Stimulated activated CD8-positive, alpha-beta memory T cell treated with anti-CD3 and anti-CD28 coated beads, Interleukin-4, amount 100 ng/mL, for 4 hours (primary cell): ENCODE results near the gene FBXL15.

Experiments
- DNase-seq, 2 donors: peaks; one replicate each; pipeline ENCODE4 v3.0.0-alpha.2; 2020; ENCODE audit warnings: low read depth in 2 of 2, low spot score in 1 of 2

Gene FBXL15

GRCh38 chr10:102397222-102398171 lies 23.1 kb upstream of the FBXL15 start:
- no peak for DNase-seq

GRCh38 chr10:102398172-102399020 lies 22.2 kb upstream of the FBXL15 start:
- DNase-seq: no peak

DNA sequence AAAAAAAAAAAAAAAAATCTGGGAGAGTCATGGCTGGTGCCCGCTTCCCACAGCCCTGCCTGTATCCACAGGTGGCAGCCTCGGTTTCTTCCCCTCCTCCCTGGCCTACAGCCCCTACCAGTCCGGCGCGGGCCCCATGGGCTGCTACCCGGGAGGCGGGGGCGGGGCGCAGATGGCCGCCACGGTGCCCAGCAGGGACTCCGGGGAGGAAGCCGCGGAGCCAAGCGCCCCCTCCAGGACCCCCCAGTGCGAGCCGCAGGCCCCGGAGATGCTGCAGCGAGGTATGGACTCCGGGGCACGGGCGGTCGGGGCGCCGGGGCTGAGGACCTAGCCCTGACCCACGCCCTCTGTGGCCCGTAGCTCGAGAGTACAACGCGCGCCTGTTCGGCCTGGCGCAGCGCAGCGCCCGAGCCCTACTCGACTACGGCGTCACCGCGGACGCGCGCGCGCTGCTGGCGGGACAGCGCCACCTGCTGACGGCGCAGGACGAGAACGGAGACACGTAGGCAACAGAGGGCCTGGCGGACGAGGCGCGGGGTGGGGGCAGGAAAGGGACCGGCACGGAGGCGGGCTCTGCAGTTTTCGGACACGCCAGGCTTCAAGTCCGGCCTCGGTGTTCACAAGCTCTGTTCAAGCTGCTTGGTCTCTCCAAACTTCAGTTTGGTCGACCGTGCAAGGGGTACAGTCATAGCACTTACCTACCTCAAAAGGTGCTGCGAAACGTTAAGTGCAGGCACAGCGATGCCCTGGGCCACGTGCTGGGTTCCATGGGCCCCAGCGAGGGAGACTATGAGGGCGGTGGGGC lies 21.2 kb upstream of the FBXL15 start:
- peak; percentile 66 for DNase-seq

DNA sequence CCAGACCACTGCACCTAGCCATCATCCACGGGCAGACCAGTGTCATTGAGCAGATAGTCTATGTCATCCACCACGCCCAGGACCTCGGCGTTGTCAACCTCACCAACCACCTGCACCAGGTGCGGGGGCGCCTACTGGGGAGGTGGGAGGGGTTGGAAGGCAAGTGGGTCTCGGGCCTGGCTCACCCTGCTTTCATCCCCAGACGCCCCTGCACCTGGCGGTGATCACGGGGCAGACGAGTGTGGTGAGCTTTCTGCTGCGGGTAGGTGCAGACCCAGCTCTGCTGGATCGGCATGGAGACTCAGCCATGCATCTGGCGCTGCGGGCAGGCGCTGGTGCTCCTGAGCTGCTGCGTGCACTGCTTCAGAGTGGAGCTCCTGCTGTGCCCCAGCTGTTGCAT lies 20.6 kb upstream of the FBXL15 start:
- no peak for DNase-seq

- no peak for DNase-seq
These were observed 19.9 kb upstream of the FBXL15 start for GRCh38 chr10:102400598-102401341.

DNA sequence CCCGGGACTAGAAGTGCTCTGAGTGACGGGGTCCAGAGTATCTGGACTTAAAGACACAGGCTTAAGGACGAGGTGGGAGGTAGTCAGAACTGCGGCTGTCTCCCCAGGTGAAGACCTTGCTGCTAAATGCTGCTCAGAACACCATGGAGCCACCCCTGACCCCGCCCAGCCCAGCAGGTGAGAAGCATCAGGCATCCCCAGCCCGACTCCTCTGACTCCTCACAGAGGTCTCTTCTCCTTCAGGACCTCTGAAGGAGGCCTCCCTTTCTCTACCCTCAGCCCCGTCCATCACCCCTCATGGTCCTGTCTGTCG lies 19.3 kb upstream of the FBXL15 start:
- no peak for DNase-seq

DNA sequence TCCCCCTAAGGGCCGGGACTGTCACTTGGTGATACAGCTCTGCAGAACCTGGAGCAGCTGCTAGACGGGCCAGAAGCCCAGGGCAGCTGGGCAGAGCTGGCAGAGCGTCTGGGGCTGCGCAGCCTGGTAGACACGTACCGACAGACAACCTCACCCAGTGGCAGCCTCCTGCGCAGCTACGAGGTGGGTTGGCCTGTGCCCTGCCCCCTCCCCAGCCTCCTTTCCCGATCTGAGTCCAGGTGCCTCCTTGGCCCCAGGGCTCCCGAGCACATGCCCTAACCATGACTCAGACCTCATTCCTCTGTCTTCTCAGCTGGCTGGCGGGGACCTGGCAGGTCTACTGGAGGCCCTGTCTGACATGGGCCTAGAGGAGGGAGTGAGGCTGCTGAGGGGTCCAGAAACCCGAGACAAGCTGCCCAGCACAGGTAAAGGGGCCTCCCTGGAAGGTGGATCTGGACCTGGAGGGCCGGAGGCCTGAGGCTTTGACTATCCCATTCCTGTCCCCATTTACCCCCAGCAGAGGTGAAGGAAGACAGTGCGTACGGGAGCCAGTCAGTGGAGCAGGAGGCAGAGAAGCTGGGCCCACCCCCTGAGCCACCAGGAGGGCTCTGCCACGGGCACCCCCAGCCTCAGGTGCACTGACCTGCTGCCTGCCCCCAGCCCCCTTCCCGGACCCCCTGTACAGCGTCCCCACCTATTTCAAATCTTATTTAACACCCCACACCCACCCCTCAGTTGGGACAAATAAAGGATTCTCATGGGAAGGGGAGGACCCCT lies 18.7 kb upstream of the FBXL15 start:
- DNase-seq: no peak

- DNase-seq: no peak
These were observed 18.1 kb upstream of the FBXL15 start for GRCh38 chr10:102402512-102402896.

DNA sequence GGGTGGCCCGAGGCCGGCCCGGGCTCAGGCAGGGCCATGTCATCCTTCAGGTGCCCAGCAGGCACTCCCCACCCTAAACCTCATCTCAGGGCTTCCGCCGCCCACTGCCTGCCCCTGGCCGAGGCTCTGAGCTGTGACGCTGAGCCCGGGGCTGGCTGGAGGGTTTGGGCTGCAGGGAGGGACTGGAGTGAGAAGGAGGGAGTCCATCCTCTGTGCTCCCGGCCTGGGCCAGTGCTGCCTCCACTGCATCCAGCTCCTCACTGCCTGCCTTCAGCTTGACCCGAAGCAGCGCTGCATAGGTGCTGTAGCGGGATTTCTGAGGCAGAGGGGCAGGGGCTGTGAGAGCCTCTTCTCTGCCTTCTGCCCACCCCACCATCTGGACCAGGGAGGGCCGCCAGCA lies 17.5 kb upstream of the FBXL15 start:
- DNase-seq: no peak

DNA sequence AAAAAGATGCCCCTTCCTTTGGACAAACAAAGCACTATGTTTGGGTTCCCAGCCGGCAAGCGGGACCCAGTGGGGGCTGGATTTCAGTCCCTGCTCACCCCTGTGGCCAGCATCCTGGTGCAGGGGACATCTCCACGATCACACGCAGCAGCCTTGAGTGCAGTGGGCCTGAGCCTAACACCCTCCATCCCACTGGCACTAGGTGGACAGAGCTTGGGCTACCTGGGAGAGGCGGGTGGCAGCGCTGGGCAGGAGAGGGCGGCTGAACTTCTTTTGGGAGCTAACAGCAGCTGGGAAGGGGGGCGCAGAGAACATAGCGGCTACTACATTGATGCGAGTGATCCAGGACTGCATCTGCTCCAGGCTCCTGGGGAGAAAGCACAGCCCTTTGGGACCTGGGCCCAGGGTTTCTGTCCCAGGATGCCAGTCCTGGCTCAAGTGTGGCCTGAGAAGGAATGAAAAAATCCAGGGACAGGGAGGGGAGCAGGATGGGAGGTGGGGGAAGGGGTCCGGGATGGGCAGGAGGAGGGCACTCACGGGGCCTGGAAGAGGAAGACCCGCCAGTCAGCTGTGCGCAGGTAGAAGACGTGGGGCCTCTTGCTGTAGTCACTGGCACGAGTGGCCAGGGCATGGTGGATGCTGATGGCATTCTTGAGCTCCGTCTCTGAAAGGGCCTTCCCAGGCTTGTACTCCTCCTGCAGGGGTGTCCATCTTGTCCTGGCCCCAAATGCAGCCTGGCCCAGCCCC lies 16.1 kb upstream of the FBXL15 start:
- DNase-seq: no peak

GRCh38 chr10:102405108-102405571 lies 15.5 kb upstream of the FBXL15 start:
- DNase-seq: no peak

DNA sequence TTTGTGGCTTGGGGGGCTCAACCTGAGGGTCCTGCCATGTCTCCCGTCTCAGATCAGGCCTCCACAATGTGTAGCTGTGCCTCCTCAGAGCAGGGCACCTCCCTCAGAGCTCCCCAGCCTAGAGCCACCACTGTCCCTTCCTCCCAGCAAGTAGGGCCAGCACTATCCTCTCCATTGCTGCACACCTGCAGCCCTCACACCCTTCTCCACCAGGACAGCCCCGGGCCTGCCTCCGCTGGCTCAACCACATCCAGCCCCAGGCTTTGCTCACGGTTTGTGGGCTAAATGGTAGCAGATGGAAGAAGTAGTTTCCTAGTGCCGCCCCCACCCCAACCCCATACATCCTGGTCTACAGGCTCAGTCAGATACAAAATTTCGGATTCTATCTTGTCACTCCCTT lies 15.0 kb upstream of the FBXL15 start:
- no peak for DNase-seq

DNA sequence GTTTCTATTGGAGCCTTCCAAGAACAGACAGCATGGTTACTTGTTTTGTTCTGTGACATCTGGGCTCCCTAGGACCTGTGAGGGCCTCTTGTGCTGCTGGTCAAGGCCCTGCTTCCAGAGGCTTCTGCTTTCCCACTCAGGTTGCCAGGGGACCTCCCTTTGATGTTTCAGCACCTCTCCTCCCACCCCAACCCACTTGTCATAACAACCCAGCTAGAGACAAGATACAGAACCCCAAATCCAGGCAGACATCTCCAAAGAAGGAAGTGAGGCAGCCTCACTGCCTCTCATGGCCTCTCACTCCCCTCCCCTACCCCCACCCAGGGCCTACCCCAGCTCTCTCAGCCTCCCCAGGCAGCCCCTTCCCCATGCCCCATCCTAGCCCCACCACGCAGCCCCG lies 13.8 kb upstream of the FBXL15 start:
- DNase-seq: no peak

- DNase-seq: no peak
These were observed 13.1 kb upstream of the FBXL15 start for GRCh38 chr10:102407425-102408130.

- no peak for DNase-seq
These were observed 12.4 kb upstream of the FBXL15 start for GRCh38 chr10:102408131-102408727.

DNA sequence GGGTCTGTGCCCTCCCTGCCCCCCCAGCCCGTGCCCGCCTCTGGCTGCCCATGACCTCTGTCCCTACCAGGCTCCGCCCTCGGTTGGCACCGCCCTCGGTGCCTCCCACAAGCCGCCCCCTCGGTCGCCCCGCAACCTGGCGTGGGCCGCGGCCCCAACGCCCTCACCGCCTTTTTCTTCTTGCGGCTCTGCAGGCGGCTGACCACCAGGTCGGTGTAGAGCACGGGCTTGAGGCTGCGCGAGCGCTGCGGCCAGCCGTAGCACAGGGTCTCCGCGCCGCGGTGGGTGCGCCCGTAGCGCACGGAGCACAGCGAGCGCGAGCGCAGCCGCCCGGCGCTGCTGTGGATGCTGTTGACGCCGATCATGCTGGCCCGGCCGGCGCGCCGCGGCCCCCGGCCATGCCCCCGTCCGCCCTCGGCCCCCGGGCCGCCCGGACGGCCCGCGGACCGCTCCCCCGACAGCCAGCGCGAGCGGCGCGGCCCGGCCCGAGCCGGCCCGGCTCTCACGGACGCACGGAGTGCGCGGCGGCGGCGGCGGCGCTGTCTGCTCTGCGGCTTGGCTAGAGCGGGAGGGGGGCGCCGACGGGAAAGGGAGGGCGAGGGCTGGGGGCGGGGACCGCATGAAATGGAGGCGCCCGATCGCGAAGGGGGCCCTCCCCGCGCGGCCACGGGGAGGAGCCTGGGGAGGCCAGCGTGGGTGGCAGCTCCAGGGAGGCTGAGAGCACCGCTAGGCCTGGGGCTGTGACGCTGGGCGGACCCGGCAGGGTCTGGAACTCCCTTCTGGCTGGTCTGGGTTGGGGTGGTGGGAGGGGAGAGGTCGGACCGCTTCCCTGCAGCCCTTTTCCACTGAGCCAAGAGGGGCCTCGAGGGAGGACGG lies 11.7 kb upstream of the FBXL15 start:
- peak; percentile 48 to 79 for DNase-seq
